HEK293T (cell line): Measurements from ENCODE around the gene EPS8.

ENCODE experiments used
- ARNT ChIP-seq: fragments of 450-650 bp; IDR thresholded peaks from 2 replicates; pipeline ENCODE4 v1.6.1; 2017; ENCODE audit warnings: mild to moderate bottlenecking
- BHLHE40 ChIP-seq: fragments of 450-650 bp; IDR thresholded peaks from 2 replicates; pipeline ENCODE4 v1.6.1; 2016; ENCODE audit warnings: mild to moderate bottlenecking, moderate library complexity, borderline replicate concordance
- SP1 ChIP-seq: fragments of 450-650 bp; IDR thresholded peaks from 2 replicates; pipeline ENCODE4 v1.6.1; 2017

DNA sequence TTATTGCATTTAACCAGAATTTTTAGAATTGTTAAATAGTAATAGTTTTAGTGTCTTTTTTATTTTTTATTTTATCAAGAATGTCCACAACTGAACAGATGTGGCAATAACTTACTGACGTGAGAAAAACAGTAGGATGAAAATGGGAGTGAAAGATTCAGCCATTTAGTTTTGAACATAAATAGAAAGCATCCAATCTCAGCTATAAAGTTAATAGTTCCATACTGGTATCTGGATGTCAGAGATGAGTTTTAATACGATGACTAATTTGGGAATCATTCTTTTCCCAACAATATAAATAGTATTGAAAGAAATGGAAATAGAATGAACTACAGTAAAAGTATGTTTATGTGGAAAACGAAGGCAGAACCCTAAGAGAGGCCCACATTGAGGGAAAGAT, 159.4 kb downstream of the EPS8 start:
- TF ChIP-seq ARNT (no peak), SP1 (no peak), BHLHE40 (no peak)
